Right ventricle myocardium inferior (tissue), 1 donor: ENCODE results near the gene FHIT. TPM values are rescaled to one million over a fixed set of nuclear protein-coding genes. Genes with fewer than 3 reads are reported as not detected.

ENCODE experiments used
- ATAC-seq: fragments of 200-7000 bp; cut with Tn5 transposase; one replicate; pipeline ENCODE4 v1.9.1; 2020; ENCODE audit warnings: mild to moderate bottlenecking, moderate library complexity
- DNase-seq: peaks from one replicate; pipeline ENCODE4 v3.0.0; 2021; ENCODE audit errors: missing footprints
- intact Hi-C: fragments of 100-400 bp; cut with DNase I; formaldehyde crosslinking; loops from one replicate; pipeline ENCODE4 v1.11.0; 2022
- total RNA-seq: library from RNA; stranded (reverse); fragmentation: NEBNext Ultra II Directional; extraction: Animal tissue kit (Norgen Biotek cat#: 25700); gene quantifications from one replicate; pipeline ENCODE4 v1.2.1, GENCODE V29; 2021
- donor health status: DM: no; HTN: yes; CAD: no; lungs with severe emphysema.

FHIT gene
- total RNA-seq, 1 donor from 2014 or later = 24.5 TPM

DNA sequence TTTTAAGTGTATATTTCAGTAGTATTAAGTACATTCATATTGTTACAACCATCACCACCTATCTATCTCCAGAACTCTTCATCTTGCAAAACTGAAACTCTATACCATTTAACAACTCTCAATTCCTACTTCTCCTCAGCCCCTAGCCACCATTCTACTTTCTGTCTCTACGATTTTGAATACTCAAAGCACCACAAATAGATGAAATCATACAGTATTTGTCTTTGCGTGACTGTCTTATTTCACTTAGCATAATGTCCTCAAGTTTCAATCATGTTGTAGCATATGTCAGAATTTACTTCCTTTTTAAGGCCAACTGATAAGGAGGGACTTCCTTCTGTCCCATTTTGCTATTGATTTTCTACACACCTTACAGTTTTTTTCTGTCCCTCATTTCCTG lies 593.3 kb downstream of the FHIT start:
- ATAC-seq (no peak), DNase-seq (no peak)
- intact Hi-C loops = no loop called here

DNA sequence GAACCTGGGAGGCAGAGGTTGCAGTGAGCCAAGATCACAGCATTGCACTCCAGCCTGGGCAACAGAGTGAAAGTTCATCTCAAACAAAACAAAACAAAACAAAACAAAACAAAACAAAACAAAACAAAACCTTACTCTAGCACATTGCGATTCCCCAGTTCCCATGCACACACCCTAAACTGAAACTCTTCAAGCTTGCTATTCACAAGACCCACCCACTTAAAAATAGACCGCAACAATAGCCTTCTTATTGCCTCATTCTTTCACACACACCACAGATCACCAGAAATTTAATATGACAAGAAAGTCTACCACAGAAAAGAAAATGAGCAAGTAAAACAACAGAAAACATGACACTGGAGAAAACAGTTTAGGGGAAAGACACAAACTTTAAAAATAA lies 598.4 kb downstream of the FHIT start:
- ATAC-seq (no peak), DNase-seq (no peak)
- intact Hi-C loops = no loop called here

DNA sequence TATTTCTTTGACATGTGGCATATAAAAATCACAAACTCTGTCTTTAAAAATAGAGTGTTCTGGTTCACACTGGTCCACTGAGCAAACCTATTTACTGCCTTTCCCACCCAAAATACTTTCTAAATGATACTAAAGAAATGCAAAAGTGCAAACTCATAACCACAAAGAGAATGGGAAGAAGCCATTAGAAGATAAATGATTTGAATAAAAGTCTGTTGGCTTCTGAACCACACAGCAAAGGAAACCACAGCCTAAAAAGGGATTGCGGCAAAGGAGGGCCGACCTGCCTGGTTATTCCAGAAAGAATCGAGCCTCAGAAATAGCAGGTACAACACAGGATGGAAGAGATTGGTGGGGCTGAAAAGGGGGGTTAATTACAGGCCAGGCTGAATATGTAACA lies 599.5 kb downstream of the FHIT start:
- intact Hi-C loops = no loop called here
- DNase-seq = no peak
- ATAC-seq = no peak

DNA sequence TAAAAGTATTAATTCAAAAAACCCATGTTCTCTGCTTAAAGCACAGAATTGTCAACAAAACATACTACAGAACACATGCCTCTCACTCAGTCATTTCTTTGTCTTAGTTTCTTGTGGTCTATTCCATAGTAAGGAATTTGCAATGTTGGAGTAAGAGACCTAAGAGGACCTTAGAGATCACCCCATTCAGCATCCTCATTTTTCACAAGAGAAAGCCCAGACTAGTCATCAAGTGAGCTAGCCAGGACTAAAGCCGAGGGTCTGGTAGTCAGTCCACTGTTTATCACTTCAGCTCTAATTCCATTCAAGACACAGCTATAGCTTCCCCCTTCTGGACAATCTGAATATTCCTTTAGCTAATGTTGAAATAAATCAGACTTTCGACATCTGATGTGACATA lies 601.1 kb downstream of the FHIT start:
- no peak for DNase-seq
- intact Hi-C loops = no loop called here
- no peak for ATAC-seq

DNA sequence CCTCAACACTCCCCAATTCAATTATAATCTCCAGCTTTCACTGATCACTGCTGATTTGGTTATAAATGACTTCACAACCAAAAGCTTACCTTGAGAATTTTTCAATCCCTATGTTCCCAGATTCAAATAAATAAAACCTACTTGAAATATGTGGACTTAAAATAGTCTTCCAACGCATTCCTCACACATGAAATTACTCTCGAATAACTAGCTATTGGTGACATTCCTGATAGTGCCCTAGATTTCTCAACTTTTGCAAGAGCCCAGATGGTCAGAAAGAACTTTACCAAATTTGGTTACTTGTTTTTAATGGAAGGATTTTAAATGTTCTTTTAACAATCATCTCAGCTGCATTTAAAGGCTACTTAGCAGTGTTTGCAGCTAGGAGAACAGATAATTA lies 605.5 kb downstream of the FHIT start:
- intact Hi-C loops = no loop called here
- ATAC-seq = no peak
- DNase-seq = no peak

DNA sequence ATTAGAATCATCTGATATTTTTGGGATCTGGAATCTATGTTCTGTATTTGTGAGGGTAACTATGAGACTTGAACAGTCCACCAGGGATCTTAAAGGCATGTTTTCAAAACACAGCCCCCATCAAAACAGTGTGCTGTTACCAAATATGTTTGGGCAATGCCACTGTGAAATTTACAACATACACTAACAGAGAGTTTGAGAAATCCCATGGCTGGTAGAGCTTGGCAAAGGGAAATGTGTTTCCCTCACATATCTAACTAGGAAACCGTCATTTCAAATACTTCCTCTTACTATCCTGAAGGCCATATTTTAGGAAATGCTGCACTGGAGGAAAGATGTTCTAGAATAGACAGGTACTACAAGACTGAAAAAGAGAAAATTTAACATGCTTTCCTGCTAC lies 607.4 kb downstream of the FHIT start:
- intact Hi-C loops = no loop called here
- DNase-seq (no peak), ATAC-seq (no peak)

DNA sequence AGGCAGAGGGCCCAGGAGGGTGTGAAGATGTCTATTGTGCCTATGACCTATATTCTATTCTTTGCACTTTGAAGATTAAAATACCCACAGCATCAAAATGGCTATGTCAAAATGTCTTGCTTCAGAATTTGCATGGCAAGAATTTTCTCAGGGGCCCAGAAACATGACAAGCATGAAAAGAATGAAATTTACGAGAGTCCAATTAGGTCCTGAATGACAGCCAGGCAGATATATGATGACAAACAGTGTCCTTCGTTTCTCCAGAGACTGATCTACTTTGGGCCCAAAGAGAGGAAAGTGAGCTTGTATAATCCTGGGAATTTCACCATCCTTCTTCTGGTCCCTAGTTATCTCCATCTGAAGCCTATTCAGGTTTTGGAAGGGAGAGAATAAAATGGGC lies 609.9 kb downstream of the FHIT start:
- DNase-seq = no peak
- intact Hi-C loops = no loop called here
- ATAC-seq = no peak

DNA sequence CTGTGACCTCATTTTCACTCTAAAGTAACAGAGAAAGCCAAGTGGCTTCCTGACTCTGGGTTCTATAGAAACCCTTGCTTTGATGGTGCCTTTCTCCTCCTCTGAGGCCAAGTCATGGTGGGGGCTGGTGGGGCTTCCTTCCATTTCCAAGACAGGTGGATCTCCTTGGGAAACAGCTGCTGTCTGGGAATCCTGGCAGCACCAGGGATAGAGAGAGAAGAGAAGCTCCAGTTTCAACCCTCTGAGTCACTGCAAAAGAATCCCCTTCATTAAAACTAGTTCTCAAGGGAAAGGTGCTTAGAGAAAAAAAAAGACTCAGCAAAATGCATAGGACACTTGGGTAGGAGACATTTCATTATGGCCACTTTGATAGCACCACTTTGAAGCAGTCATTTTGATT lies 614.4 kb downstream of the FHIT start:
- intact Hi-C loops = no loop called here
- no peak for DNase-seq
- ATAC-seq = no peak

DNA sequence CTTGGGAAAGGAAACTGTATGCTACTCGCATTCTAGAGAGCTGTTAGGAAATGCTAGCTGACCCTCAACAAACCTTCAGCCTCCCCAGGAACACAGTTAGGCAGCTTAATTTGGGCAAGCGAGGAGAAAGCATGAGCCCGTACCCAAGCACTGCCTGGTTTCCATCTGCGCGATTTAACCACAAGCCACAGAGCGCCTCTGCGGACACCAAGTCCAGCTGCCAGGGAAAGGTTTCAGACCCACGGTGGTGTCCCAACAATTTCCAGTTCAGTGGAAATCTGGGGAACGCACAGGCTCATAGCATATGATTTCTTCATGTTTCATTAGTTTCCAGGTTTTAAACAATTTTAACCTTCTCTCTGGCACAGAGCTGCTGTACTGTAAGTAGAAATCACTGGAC lies 617.6 kb downstream of the FHIT start:
- intact Hi-C loops = no loop called here
- DNase-seq = no peak
- peak; percentile 13 for ATAC-seq

DNA sequence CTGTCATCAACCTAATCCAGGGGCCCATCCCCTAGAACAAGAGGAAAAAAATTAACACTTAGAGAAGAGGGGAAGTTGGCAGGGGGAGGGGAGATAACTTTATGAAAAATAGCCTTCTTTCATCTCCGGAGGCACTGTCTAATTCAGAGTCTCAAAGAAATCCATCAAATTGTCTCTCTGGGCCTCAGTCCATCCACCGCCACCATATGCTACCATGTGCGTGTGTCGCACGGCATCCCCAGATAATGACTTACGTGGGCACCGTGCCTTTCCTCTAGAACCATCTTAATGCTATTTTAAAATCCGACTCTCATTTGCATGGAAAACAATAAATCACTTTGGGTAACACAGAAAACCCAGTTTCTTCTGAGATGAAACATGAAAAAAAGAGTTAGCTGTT lies 619.7 kb downstream of the FHIT start:
- intact Hi-C loops = no loop called here
- no peak for DNase-seq
- no peak for ATAC-seq

DNA sequence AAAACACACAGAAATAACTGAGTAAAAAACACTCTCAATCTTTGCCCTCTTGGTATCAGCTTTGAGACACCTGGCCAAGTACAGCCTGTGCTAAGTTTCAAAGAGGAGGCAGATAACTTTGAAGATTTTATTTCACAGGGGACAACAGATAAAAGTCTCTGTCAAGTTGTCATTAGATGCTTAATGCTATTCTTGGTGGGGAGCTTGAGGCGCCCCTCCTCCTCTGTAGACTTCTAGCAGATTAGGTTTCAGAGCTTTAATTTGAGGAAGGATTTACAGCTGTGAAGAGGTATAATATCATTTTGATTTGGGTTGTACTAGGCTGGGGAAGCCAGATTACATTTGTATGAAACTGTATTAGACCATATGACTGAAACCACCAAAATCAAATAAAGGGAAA lies 620.3 kb downstream of the FHIT start:
- intact Hi-C loops = no loop called here
- DNase-seq (no peak), ATAC-seq (no peak)

DNA sequence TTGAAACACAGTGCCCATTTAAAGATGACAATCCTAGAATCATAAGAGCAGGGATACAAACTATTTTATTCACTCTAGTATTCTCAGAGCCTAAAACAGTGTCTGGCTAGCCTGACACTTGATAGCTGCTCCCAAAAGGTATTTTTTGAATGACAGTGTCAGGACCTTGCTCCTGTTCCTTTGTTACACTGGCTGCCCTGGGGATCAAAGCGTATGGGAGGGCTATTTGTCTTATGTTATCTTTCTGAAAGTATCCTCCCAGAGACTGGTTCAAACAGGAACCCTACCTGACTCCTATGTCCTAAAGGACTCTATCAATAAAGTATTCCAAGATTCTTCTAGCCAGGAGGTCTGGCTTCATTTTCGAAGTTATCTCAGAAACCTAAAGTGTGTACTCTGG lies 621.4 kb downstream of the FHIT start:
- intact Hi-C loops = no loop called here
- ATAC-seq (no peak), DNase-seq (no peak)

DNA sequence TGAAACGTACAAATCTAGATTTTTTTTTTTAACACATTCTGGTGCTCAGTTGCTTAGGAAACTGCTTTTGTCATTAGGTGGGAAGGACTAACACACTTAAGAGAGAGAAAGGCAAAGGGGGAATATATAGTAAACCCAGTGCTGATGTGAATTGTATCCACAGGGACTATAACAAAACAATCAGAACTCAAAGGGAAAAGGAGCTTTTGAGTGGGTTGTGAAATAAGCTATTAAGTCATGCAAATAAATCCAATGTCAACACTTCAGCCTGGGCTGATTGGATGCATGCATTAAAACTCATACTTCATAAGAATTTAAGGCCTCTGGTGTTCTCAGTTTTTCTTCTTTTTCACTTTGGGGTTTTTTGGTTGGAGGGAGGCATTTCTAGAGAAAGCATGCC lies 628.9 kb downstream of the FHIT start:
- DNase-seq (no peak), ATAC-seq (no peak)
- intact Hi-C loops = no loop called here

DNA sequence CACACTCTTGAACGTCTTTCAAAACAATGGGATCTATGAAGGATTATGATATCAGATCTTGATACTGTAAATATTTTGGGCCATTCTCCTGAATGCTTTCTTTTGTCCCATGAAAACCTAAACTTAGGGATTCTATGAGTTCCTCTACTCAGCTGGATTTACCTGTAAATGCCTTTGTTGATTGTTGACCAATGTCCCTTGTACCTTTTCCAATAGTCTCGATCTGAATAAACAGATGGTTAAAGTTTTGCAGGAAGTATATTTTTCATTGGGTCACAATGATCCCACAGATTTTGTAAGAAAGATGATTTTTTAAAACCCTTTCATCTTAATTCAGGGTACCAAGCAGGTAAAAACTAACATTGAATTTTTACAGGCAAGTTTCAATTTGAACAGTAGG lies 634.1 kb downstream of the FHIT start:
- intact Hi-C loops = no loop called here
- DNase-seq = no peak
- ATAC-seq = no peak

DNA sequence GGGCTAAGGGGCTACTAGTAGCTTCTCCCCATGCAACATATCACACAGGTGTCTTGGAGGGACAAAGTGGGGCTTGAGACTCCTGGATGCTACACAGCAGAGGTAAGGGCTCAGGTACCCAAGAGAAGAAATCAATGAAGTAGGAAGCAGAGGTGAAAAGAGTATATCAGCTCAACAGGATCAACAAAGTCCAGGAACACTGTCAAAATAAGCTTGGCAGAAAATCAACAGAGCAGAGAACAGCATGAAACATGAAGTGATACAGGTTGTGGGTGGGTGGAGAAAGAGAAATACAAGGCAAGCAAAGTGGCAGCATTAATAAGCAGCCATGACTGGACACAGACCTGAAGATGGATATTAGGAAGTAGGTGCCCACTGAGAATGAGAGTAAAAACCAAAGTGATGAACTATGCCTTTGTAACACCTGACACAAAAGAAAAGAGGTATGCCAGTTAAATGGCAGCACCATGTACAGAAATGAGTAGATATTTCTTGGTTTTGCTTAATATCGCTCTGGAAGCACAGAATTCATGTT lies 637.4 kb downstream of the FHIT start:
- intact Hi-C loops = no loop called here
- DNase-seq (no peak), ATAC-seq (no peak)

DNA sequence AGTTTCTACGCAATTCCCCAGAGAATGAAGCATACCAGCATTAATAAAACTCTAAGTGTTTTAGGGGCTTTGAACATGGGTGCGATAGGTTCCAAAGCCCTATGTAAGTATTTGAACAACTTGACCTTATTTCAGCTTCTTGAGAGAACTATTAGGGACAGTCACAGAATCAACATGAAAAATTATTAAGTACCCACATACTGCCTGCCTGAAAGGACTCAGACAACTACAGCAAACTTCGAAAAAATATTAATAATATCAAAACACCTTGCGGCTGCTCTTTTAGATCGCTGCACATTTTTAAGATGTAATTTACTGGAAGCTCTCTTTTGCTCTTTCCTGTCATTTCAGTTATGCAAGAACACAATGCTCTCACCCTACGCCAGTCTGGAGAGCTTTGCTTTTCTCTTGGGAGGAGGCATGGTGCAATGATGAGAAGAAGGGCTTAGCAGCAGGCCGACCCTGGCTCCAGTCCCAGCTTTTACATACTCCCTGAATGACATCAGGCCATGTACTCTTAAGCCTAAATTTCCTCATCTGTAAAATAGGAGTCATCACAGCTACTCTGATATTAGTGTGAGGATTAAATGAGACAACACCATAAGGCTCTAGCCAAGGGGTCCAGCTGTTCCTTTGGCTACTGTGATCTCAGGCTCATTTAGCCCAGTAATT lies 640.7 kb downstream of the FHIT start:
- ATAC-seq (peak; percentile 97), DNase-seq (peak; percentile 83)
- intact Hi-C loops = no loop called here

DNA sequence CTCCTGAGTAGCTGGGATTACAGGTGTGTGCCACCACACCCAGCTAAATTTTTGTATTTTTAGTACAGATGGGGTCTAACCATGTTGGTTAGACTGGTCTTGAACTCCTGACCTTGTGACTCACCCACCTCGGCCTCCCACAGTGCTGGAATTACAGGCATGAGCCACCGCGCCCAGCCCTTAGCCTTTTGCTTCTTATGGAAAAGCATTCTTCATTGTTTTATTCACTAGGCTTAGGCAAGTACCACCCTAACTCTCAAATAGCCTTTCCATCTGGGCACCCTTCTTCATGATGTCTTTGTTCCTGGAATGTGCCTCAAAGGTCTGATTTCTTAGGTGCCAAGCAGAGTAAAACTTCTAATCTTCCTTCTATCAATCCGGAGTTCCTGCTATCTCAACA lies 641.8 kb downstream of the FHIT start:
- intact Hi-C loops = no loop called here
- no peak for ATAC-seq

DNA sequence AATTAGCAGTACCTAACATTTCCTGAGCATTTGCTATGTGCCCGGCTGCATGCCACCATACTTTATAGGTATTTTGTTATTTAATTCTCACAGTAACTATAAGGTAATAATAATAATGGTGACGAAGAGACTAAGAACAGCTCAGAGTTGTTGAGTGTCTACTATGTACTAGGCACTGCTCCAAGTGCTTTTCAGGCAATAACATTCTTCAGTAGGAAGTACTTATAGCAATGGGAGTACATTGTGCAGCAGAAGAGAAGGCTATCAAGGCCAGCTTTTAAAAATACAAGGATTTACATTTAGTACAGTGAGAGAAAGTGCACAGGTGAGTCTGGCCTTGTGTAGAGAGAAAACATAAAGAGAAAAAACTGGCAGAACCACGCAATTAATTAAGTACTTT lies 647.4 kb downstream of the FHIT start:
- intact Hi-C loops = no loop called here
- DNase-seq (no peak), ATAC-seq (peak; percentile 62)

More for the DNA sequence above, 641.8 kb downstream of the FHIT start:
- no peak for DNase-seq

DNA sequence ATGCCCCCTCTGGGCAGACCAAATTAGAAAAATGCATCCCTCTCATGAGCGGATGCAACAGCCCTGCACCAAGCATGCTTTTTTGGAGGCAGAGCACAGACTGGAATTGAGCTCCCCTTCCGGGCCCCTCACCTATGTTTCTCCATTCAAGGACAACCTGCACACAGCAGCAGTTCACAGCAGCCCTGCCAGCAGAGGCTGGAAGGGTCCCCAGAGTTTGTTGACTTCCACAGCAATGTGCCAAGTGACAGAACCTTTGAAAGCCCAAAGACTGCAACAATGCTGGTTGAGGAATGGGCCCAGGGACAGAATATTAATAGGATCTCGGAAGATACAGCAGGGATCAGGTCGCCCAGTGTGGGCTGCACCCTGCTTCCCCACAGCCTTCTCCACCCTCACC lies 650.4 kb downstream of the FHIT start:
- intact Hi-C loops = no loop called here
- DNase-seq = no peak
- no peak for ATAC-seq

DNA sequence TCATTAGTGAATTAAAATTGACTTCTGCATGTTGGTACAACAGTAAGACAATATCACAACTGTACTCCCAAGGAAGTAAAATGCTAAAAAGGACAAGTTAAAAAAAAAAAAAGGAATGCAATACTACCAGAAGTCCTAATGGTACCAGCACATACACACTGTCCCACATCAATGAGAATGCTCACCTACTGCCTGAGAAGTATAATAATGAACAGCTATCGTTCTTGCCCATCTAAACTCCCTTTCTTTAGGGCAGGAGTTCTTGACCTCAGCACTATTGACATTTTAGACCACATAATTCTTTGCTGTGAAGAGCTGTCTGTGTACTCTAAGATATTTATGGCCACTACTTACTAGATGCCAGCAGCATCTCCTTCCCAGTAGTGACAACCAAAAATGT lies 651.7 kb downstream of the FHIT start:
- ATAC-seq = no peak
- DNase-seq = no peak
- intact Hi-C loops = no loop called here

DNA sequence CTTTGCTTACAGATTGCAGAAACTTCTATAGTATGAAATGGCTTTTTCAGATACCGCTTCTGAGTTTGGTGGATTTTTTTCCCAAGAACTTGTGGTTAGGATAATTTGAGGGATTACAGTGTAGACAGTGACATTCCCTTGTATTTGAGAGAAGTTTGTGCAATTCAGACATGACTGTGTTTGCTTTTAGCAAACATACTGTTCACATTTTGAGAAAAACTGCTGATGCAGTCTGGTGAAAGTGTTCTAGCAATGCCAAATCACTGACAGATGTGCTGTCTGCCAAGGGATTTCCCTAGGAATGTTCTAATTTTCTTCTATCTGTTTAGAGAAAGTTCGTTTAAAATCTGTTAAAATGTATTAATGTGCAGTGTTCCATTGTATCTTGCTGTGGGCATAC lies 652.6 kb downstream of the FHIT start:
- DNase-seq = no peak
- ATAC-seq = no peak
- intact Hi-C loops = no loop called here
